Activated CD8-positive, alpha-beta memory T cell treated with anti-CD3 and anti-CD28 coated beads, Interleukin-2, amount 50 U/mL, for 1 hour (primary cell): ENCODE data around the gene MCM10.
"Not testable (repeated sequence)": the region's sequence is repeated elsewhere in the genome, so short reads cannot be mapped to it uniquely, and the experiment has no call there.

ENCODE experiments used
- DNase-seq: peaks from one replicate; pipeline ENCODE4 v3.0.0-alpha.2; 2020; ENCODE audit errors: extremely low read depth

MCM10 gene

DNA sequence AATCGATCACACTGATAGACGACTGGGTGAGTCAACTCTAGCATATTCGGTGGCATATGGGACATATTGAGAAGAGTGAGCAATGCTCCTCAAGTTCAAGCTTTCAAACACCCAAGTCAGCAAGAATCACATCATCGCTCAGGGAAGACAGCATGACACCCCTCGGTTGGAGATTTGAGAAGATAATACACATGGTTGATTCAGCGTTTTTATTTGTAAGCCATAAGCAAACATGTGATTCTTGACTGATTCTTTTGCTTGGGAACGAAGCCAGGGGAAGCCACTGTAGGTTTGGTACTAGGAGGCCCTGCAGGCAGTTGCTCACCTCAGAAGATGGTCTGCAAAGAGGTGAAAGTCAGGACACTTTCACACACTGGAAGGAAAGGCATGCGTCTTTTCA, 60.2 kb downstream of the MCM10 start:
- DNase-seq = no peak

DNA sequence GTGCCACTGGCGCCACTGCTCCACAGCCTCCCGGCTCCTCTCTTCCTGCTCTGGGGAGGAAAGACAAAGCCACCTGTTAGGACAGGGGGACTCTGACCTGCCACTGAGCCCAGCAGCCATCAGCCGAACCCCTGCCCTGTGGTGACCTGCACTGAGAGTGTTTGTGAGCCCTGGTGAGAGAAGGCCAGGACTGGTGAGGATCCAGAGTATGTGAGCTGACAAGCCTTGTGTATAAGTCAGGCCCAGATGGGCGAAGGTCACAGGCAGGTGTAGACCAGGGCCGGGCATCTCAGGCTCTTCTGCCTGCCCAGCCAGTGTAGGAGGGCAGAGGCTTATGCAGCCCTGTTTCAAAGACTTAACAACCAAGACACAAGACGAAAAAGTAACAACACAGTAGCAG, 60.8 kb downstream of the MCM10 start:
- DNase-seq = no peak

- no peak for DNase-seq
Observed at GRCh38 chr10:13222566-13222965, 61.2 kb downstream of the MCM10 start.

GRCh38 chr10:13223241-13223640, 61.9 kb downstream of the MCM10 start:
- no peak for DNase-seq

DNA sequence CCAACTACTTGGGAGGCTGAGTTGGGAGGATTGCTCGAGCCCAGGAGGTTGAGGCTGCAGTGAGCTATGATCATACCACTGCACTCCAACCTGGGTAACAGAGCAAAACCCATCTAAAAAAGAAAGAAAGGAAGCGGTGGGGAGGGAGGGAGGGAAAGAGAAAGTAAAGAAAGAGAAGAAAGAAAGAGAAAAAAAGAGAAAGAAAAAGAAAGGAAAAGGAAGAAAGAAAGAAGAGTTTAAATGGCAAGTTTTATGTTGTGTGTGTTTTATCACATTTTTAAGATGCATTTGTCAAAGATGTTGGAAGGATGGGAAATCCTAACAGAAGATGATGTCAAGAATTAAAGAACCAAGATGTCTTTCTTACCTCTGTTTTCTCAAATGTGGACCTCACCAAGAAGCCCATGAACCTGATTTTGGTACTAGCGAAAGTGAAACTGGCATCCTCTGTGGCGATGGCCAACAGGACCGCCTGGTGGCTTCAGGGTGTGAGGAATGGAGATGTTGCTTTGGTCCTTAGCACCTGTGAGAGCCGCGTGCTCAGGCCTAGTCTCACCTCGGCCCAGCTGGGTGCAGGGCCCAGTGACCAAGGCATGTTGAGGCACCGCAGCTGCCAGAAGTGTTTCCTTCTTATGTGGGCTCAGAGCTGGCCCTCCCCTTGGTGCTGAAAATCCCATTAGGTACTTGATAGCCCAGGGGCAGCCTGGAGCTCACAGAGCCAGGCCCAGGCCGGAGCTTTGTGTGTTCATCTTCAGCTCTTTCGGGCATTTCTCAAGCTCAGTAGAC, 63.0 kb downstream of the MCM10 start:
- DNase-seq = no peak

DNA sequence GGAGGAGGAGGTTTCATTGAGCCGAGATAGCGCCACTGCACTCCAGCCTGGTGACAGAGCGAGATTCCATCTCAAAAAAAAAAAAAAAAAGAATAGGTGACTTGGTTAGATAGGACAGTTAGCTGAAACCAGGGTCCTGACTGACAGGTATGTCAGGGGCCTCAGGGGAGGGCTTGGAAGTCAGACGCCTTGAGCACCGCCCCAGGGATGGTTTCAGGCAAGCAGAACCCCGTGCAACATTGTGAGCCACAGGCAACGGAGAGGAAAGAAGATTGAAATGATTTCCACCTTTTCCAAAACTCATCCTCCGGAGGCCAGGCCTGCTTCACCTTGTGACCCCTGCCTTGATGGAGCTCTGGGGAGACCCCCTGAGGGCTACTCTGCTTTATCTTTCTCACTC, 64.2 kb downstream of the MCM10 start:
- DNase-seq = no peak

GRCh38 chr10:13227031-13227430, 65.7 kb downstream of the MCM10 start:
- no peak for DNase-seq

GRCh38 chr10:13231190-13231589, 69.8 kb downstream of the MCM10 start:
- no peak for DNase-seq

DNA sequence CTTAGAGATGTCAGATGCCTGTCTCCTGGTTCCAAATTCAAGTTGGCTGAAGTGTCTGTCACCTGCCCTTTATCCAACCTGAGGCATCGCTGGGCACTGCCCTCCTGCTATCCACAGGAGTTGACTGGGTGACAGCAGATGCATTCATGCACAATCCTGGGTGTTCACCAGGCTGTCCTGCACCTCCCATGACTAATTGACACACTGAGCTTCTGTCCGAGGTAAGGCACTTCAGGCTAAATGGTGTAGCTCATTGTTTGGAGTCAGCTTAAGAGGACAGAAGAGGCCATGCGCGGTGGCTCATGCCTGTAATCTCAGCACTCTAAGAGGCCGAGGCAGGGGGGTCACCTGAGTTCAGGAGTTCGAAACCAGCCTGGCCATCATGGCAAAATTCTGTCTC, 70.5 kb downstream of the MCM10 start:
- no peak for DNase-seq

DNA sequence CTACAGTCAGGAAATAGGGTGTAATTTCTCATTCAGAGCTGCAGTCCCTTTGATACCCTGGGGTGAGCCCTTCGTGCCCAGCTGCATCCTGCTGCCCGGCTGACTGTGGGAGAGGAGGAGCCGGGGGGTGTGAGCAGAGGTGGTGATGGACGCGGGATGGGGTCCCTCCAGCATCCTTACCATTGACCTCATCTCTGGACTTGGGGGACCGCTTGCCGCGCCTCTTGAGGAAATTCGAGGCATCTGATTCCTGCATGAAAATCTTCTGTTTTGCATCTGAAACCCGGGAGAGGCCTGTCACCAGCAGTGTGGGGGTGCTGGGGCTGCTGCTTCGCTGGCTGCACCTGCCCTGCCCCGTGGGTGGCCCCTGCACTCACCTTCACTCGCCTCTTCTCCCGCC, 72.0 kb downstream of the MCM10 start:
- no peak for DNase-seq

DNA sequence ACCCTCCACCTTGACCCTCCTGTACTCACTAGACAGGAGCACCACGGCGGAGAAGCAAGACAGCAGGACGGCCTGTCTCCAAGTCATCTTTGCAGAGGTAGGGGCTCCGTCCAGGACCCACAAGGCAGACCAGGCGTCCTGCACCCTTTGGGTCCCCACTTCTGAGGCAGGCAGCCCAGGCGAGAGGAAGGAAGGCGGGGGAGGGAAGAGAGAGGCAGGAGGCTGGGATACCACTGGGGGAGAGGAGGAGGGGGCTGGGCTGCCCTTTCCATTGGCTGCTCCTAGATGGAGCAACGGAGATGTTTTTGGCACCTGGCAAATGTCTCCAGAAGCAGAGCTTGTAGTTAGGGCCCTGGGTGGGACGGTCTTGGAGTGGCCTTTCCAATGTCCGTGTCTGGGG, 72.8 kb downstream of the MCM10 start, which contains the start of gene UCMA:
UCMA (minus strand) TSS at position 203 of the 400 bp plus-strand sequence; CDS start at position 87, 116 bp downstream.
- DNase-seq = no peak

GRCh38 chr10:13234736-13235135, 73.4 kb downstream of the MCM10 start:
- not testable (repeated sequence) for DNase-seq

DNA sequence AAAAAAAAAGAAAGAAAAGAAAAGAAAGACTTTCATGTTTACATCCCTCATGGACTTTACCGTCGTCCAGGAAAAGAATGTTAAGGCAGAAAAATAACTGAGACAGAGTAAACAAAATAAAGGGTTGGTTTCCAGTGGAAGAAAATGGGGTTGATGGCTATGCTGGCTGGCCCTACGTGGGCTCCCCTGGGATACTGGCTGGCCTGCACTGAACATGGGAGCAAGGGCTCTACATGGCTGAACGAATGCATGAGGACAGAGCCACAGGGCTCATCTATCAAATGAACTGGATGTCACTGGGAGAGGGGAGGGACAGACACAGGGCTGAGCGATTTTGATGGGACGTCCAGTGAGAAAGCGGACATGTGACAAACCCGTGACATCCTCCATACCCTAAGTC, 75.3 kb downstream of the MCM10 start:
- no peak for DNase-seq

GRCh38 chr10:13238271-13239077, 77.1 kb downstream of the MCM10 start:
- DNase-seq = no peak

- no peak for DNase-seq
Observed at GRCh38 chr10:13239923-13240322, 78.6 kb downstream of the MCM10 start.

DNA sequence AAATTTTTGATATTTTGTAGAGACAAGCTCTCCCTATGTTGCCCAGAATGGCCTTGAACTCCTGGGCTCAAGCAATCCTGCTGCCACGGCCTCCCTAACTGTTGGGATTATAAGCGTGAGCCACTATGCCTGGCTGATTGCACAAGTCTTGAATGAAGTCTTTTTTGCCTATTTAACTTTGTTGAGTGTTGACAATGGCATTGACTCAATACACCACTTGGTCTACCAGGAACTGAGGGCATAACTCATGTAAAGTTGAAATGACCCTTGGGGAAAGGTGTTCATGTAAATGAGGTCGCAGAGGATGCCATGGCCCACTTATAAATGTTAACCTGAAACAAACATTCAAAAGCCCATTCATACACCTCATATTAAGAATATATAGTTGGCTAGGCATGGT, 80.3 kb downstream of the MCM10 start:
- no peak for DNase-seq

DNA sequence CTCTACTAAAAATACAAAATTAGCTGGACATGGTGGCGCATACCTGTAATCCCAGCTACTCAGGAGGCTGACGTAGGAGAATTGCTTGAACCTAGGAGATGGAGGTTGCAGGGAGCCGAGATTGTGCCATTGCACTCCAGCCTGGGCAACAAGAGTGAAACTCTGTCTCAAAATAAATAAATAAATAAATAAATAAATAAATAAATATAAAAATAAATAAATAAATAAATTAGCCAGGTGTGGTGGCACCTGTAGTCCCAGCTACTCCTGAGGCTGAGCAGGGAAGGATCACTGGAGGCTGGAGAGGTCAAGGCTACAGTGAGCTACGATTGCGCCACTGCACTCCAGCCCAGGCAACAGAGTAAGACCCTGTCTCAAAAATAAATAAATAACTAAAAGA, 80.9 kb downstream of the MCM10 start:
- DNase-seq = not testable (repeated sequence)

- DNase-seq = no peak
Observed at GRCh38 chr10:13247246-13247645, 85.9 kb downstream of the MCM10 start.

- DNase-seq = no peak
Observed at GRCh38 chr10:13247784-13248183, 86.4 kb downstream of the MCM10 start.

DNA sequence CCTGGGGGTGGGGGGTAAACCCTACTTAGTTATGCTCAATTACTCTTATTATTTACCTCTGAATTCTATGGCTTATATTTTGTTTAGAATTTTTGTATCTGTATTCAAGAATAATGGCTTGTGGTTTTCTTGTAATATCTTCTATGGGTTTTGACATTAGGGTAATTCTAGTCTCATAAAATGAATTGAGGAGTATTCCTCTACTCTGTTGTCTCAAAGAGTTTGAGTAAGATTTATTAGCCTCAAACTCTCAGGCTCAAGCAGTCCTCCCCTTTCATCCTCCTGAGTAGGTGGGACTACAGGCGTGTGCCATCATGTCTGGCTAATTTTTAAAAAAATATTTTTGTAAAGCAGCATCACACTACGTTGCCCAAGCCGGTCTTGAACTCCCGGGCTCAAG, 92.4 kb downstream of the MCM10 start:
- DNase-seq = no peak

DNA sequence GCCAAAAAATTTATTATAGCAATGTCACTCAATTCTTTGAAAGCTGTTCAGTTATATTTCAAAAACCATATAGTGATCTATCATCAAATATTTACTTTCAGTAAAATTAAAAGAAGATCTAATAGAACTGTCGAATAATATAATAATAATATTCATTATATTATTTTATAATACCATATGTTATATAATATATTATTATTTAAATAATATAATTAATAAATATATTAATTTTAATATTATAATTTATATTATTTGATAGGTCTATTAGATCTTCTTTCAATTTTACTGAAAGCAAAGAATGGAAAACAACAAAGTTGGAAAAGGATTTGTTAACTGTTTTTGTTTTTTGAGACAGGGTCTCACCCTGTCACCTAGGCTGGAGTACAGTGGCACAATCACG, 95.3 kb downstream of the MCM10 start:
- no peak for DNase-seq

- DNase-seq = no peak
Observed at GRCh38 chr10:13257621-13258140, 96.3 kb downstream of the MCM10 start.
